Activated CD4-positive, alpha-beta memory T cell treated with anti-CD3 and anti-CD28 coated beads for 36 hours (primary cell): Measurements from ENCODE around the gene ACE2. TPM values are rescaled to one million over a fixed set of nuclear protein-coding genes. Genes with fewer than 3 reads are reported as not detected.

Experiments used
- CTCF ChIA-PET: fragments of 350-600 bp; sonication (Branson Sonifier 250); formaldehyde crosslinking; loops from one replicate; lab custom pipeline; 2021; ENCODE audit warnings: antibody characterized with exemption, inconsistent platforms; lab: Charles Lee
- POLR2A ChIA-PET: fragments of 350-600 bp; sonication (Branson Sonifier 250); formaldehyde crosslinking; loops from one replicate; lab custom pipeline; 2021; ENCODE audit warnings: antibody characterized with exemption; lab: Charles Lee
- DNase-seq: peaks from one replicate; pipeline ENCODE4 v3.0.0-alpha.2; 2020
- H3K27ac Mint-ChIP-seq: one replicate; pipeline ENCODE4 v1.8.0; 2021; ENCODE audit warnings: mixed read lengths
- H3K27me3 Mint-ChIP-seq: one replicate; pipeline ENCODE4 v1.8.0; 2021; ENCODE audit warnings: mixed read lengths
- H3K36me3 Mint-ChIP-seq: one replicate; pipeline ENCODE4 v1.8.0; 2021; ENCODE audit warnings: mixed read lengths
- H3K4me1 Mint-ChIP-seq: one replicate; pipeline ENCODE4 v1.8.0; 2021; ENCODE audit warnings: low read depth, mixed read lengths
- H3K4me3 Mint-ChIP-seq: one replicate; pipeline ENCODE4 v1.8.0; 2021; ENCODE audit warnings: mild to moderate bottlenecking, mixed read lengths
- H3K9me3 Mint-ChIP-seq: one replicate; pipeline ENCODE4 v1.8.0; 2021; ENCODE audit warnings: mixed read lengths
- intact Hi-C: fragments of 100-400 bp; cut with micrococcal nuclease; formaldehyde crosslinking; loops from one replicate; pipeline ENCODE4 v1.15.1; 2023
- total RNA-seq, 2 experiments: library from RNA; stranded (reverse); gene quantifications; one replicate each; pipeline ENCODE4 v1.2.3, GENCODE V29; 2021

The ACE2 gene
- total RNA-seq, 2 experiments from 2014 or later: not detected

DNA sequence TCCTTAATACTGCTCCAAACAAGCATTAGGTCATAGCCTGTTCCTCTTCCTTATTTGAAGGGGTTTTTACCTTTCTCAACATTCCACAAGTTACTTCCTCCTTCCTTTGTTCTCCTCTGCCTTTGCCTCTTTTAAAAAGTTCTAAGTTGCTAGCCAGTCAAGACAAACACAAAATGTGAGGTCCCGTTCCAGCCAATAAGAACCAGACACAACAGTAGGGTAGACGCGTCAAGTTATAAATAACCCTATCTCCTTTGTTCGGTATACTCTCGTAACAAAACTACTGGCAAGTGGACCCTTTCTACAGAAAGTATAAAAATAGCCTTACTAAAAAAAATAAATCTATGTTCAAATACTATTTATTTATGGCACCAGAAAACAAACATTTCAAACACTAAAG is 6.3 kb upstream of the ACE2 start:
- Mint-ChIP-seq H3K27ac (no peak overlapping the region), H3K4me3 (no peak overlapping the region), H3K36me3 (no peaks in the 10 kb centered on the region), H3K9me3 (no peaks in the 10 kb centered on the region), H3K27me3 (peaks cover 4% of the 10 kb centered on the region), H3K4me1 (no peaks in the 10 kb centered on the region)
- ChIA-PET CTCF (no interaction called here), POLR2A (no interaction called here)
- intact Hi-C loops: no loop called here
- no peak for DNase-seq

DNA sequence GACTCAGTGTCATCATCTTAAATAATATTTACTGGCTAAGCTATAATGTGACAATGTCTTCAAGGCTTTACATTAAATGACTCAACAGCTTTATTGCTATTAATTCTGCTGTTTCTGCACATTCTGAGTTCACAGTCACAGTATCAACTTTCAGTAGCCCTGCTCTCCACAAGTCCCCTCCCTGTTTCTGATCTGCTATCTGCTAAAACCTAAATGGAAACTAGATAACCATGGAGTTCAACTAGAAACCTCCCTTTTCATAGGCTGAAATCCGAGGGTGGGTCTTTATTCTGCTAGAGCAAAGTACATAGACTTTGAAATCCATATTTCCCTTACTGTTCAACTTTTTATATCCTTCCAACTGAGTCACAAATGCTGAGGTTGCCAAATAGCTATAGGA is 5.4 kb upstream of the ACE2 start:
- intact Hi-C loops: no loop called here
- Mint-ChIP-seq H3K9me3 (no peaks in the 10 kb centered on the region), H3K4me1 (no peaks in the 10 kb centered on the region), H3K27me3 (peaks cover 6% of the 10 kb centered on the region), H3K36me3 (no peaks in the 10 kb centered on the region), H3K27ac (no peak overlapping the region), H3K4me3 (no peak overlapping the region)
- CTCF ChIA-PET: no interaction called here
- DNase-seq: no peak
- POLR2A ChIA-PET: no interaction called here

DNA sequence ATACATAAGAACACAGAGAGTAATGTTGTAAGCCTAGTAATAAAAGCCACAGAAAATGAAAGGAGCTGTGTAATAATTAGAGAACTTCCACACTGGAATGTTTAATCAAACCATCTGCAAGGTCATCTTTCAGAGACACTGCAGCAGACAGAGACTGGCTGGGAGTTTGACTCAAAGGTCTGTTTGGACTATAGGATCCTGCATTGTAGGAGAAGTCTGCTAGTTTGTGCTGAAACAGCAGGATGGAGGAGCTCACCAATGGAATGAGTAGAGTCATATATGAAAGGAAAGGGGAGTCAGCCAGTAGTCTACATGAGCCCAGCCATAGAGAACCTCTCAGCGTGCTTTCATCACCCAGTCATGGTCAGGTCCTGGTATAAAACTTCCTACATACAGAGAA is 4.5 kb upstream of the ACE2 start:
- no peaks in the 10 kb centered on the region for H3K36me3 Mint-ChIP-seq
- POLR2A ChIA-PET: no interaction called here
- H3K9me3 Mint-ChIP-seq: no peaks in the 10 kb centered on the region
- H3K27ac Mint-ChIP-seq: no peak overlapping the region
- DNase-seq: no peak
- CTCF ChIA-PET: no interaction called here
- H3K27me3 Mint-ChIP-seq: peaks cover 6% of the 10 kb centered on the region
- H3K4me1 Mint-ChIP-seq: no peaks in the 10 kb centered on the region
- no peak overlapping the region for H3K4me3 Mint-ChIP-seq
- intact Hi-C loops: no loop called here

DNA sequence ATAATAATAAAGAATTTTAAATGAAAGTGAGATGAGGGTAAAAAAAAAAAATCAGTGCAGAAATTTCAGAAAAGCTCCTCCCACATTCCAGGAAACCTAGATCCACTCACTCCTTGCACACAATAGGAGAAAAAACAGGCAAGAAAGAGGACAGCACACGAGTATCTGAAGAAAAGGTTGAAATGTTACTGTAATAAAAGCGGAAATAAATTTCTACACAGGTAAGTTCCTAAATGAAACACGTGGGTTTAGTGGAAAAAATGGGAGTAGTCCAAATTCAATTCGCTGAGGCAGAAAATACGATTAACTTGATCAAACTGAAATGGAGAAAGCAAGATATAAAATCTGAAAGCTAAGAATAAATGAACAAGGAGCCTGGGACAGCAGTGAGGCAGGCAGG is 2.0 kb upstream of the ACE2 start:
- H3K4me1 Mint-ChIP-seq: no peaks in the 10 kb centered on the region
- CTCF ChIA-PET: no interaction called here

DNA sequence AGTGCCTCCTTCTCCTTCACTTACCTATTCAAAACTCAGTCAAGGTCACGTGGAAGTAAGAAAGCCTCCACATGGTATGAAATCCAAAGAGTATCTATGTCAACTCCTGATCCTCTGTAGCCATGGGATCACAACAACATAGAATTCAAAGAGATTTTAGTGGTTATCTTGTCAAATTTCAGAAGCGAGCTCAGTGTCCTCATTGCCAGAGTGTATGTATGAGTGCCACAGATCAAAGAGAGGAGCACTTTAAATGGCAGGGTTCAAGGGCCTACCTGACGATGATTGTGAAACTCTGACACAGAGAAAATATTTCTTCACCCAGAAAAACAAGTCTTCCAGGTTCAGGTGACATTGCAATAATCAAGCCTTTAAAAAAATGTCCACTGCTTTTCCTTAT is 1.2 kb upstream of the ACE2 start:
- intact Hi-C loops: no loop called here
- H3K9me3 Mint-ChIP-seq: no peaks in the 10 kb centered on the region
- no peak overlapping the region for H3K27ac Mint-ChIP-seq
- ChIA-PET CTCF (no interaction called here), POLR2A (no interaction called here)
- no peak for DNase-seq
- H3K4me1 Mint-ChIP-seq: no peaks in the 10 kb centered on the region
- H3K36me3 Mint-ChIP-seq: no peaks in the 10 kb centered on the region
- H3K27me3 Mint-ChIP-seq: peaks cover 6% of the 10 kb centered on the region
- no peak overlapping the region for H3K4me3 Mint-ChIP-seq

More for the DNA sequence above, 2.0 kb upstream of the ACE2 start:
- no peaks in the 10 kb centered on the region for H3K36me3 Mint-ChIP-seq
- H3K9me3 Mint-ChIP-seq: no peaks in the 10 kb centered on the region
- no peak overlapping the region for H3K27ac Mint-ChIP-seq
- no peak overlapping the region for H3K4me3 Mint-ChIP-seq
- intact Hi-C loops: no loop called here
- H3K27me3 Mint-ChIP-seq: peaks cover 6% of the 10 kb centered on the region
- DNase-seq: no peak
- POLR2A ChIA-PET: no interaction called here

DNA sequence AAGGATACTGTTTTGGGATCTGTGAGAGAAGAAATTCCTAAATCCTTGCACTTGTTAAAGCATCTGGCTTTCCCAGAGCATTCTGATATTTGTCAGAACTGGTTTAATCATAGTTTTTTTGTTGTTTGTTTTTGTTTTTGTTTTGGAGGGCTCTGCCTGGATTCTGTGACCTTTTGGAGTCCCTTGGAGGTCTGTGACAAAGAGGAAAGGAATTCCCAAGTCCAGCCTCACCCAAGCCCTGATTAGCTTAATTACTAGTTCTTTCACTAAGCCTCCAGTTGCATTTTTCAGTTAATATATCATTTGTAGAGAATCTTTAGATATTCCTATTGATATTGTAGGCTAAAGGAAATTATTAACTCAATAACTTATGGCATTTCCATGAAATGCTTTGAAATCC is 711 bp downstream of the ACE2 start:
- Mint-ChIP-seq H3K27me3 (peaks cover 5% of the 10 kb centered on the region), H3K9me3 (no peaks in the 10 kb centered on the region), H3K4me3 (no peak overlapping the region), H3K4me1 (no peaks in the 10 kb centered on the region), H3K27ac (no peak overlapping the region), H3K36me3 (no peaks in the 10 kb centered on the region)
- ChIA-PET CTCF (no interaction called here), POLR2A (no interaction called here)
- intact Hi-C loops: no loop called here
- no peak for DNase-seq

DNA sequence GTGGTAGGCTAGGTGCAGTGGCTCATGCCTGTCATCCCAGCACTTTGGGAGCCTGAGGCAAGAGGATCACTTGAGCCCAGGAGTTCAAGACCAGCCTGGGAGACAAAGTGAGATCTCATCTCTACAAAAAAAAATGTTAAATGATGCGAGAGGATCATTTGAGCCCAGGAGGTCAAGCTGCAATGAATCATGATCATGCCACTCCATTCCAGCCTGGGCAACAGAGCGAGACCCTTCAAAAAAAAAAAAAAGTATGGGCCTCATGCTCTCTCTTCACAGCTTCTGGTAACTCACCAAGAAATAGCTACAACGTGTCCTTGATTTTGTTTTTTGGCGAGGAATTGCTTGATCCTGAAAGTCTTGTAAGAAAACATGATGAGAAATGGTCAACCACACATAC is 1.3 kb downstream of the ACE2 start:
- Mint-ChIP-seq H3K27ac (no peak overlapping the region), H3K4me1 (no peaks in the 10 kb centered on the region), H3K27me3 (peaks cover 5% of the 10 kb centered on the region), H3K4me3 (no peak overlapping the region), H3K9me3 (no peaks in the 10 kb centered on the region), H3K36me3 (no peaks in the 10 kb centered on the region)
- ChIA-PET CTCF (no interaction called here), POLR2A (no interaction called here)
- DNase-seq: no peak
- intact Hi-C loops: no loop called here

GRCh38 chrX:15598026-15598425 is 2.7 kb downstream of the ACE2 start:
- Mint-ChIP-seq H3K9me3 (no peaks in the 10 kb centered on the region), H3K27me3 (peaks cover 3% of the 10 kb centered on the region), H3K4me3 (no peak overlapping the region), H3K36me3 (no peaks in the 10 kb centered on the region), H3K27ac (no peak overlapping the region), H3K4me1 (no peaks in the 10 kb centered on the region)
- POLR2A ChIA-PET: no interaction called here
- intact Hi-C loops: no loop called here
- DNase-seq: no peak
- CTCF ChIA-PET: no interaction called here

GRCh38 chrX:15594371-15594770 is 6.4 kb downstream of the ACE2 start:
- CTCF ChIA-PET: no interaction called here
- H3K4me1 Mint-ChIP-seq: no peaks in the 10 kb centered on the region
- no peaks in the 10 kb centered on the region for H3K36me3 Mint-ChIP-seq
- peaks cover 4% of the 10 kb centered on the region for H3K27me3 Mint-ChIP-seq
- no peaks in the 10 kb centered on the region for H3K9me3 Mint-ChIP-seq
- intact Hi-C loops: no loop called here
- H3K27ac Mint-ChIP-seq: no peak overlapping the region
- no peak for DNase-seq
- no peak overlapping the region for H3K4me3 Mint-ChIP-seq
- POLR2A ChIA-PET: no interaction called here

DNA sequence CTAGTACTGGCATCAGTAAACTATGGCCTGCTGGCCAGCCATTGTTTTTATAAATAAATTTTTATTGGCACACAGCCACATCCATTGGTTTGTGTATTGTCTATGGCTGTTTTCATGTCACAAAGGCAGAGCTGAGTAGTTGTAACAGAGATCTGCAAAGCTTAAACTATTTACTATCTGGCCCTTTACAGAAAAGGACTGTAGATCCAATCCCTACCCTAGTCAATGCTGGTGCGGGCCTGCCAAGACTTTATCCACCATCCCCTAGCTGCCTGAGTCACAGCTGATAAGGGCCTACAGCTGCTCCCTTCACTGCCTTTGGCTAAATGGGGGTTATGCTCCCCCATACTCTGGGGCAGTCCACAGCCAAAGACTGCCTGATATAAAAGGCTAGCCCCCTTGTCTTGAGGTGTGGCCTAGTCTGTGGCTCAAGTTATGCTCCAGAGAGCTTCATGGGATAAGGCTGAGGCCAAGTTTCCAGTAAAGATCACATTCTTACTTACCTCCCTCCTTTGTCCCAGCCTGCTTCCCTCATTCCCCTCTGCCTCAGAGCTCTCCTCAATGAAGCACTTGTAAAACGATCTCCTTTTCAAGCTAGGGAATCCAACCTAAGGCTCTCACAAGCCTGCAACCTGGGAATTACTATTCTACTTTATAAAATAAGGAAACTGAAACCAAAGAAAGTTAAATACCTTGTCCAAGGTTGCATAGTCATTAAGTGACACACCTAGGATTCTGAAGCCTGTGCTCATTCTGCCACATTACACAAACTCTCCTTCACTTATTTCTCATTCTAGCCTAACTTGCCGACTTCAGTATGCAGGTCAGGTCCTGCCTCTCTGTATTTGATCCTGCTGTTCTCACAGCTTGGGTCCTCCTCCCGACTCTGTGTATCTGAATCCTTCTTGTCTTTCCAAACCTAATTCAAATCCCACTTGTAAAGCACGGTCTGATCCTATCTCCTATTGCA is 20.7 kb downstream of the ACE2 start:
- no peaks in the 10 kb centered on the region for H3K4me1 Mint-ChIP-seq
- peaks cover 2% of the 10 kb centered on the region for H3K27me3 Mint-ChIP-seq
- no peak for DNase-seq
- no peak overlapping the region for H3K4me3 Mint-ChIP-seq
- intact Hi-C loops: no loop called here
- no peak overlapping the region for H3K27ac Mint-ChIP-seq
- ChIA-PET CTCF (no interaction called here), POLR2A (no interaction called here)
- H3K36me3 Mint-ChIP-seq: no peaks in the 10 kb centered on the region
- H3K9me3 Mint-ChIP-seq: no peaks in the 10 kb centered on the region

DNA sequence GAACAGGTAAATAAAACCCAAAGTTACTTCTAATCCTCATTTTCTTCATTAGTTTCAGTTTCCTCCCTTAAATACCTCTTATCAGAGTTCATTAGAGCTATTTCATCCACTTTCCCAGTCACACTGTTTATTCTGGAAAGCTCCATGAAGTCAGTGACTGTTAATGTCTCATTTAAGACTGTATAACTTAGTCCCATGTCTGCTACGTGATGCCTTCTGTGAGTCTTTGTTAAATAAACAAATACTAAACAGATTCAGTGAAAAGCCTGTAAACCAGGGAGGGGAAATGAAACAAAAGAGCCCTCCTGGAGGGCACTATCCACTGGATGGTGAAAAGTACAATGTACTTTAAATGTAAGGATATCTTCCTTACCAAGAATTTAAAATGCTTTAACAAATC is 24.7 kb downstream of the ACE2 start:
- Mint-ChIP-seq H3K27me3 (peaks cover 2% of the 10 kb centered on the region), H3K36me3 (no peaks in the 10 kb centered on the region), H3K4me1 (no peaks in the 10 kb centered on the region), H3K4me3 (no peak overlapping the region), H3K9me3 (no peaks in the 10 kb centered on the region), H3K27ac (no peak overlapping the region)
- ChIA-PET CTCF (no interaction called here), POLR2A (no interaction called here)
- DNase-seq: no peak
- intact Hi-C loops: no loop called here

DNA sequence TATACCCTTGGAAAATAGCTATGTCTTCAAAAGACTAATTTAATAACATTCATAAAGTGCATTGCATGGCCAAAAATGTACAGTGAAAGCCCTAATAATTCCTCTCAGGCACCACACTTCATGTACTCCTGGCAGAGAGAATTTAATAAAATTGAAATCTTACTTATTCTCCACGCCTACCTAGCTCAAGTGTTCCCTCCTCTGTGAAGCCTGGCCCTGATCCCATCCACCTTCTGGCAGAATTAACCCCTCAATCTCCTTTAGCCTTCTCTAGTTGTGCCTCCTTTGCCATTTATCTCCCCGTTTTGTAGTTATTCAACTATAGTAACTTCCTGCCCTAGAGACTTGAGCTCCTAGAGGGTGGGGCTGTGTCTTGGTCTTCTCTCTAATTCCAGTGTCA is 26.7 kb downstream of the ACE2 start:
- DNase-seq: no peak
- ChIA-PET CTCF (no interaction called here), POLR2A (no interaction called here)
- H3K4me1 Mint-ChIP-seq: no peaks in the 10 kb centered on the region
- H3K4me3 Mint-ChIP-seq: no peak overlapping the region
- no peak overlapping the region for H3K27ac Mint-ChIP-seq
- H3K27me3 Mint-ChIP-seq: peaks cover 2% of the 10 kb centered on the region
- intact Hi-C loops: no loop called here
- H3K36me3 Mint-ChIP-seq: no peaks in the 10 kb centered on the region
- H3K9me3 Mint-ChIP-seq: no peaks in the 10 kb centered on the region

DNA sequence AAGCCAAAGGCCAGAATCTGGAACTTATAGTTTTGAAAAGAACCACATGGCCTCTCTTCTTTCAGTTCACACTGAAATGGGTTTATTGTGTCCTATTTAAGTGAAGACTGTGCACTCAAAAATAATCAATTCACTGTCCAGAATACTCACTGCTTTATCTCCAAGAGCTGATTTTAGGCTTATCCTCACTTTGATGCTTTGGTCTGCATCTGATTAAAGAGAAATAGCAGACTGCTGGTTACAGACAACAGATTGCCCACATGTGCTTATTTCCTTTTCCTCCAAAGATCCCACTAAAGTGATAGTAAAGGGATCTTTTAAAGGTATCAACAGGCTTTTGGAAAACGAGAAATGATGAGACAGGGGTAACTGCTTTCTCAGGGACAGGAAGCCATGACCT is 30.6 kb downstream of the ACE2 start:
- intact Hi-C loops: no loop called here
- no peak for DNase-seq
- Mint-ChIP-seq H3K9me3 (no peaks in the 10 kb centered on the region), H3K27me3 (peaks cover 1% of the 10 kb centered on the region), H3K36me3 (no peaks in the 10 kb centered on the region), H3K4me3 (no peak overlapping the region), H3K27ac (no peak overlapping the region), H3K4me1 (no peaks in the 10 kb centered on the region)
- ChIA-PET POLR2A (no interaction called here), CTCF (no interaction called here)
